IMR-90 (cell line): ENCODE results near the gene UNC5B. TPM values are rescaled to one million over a fixed set of nuclear protein-coding genes. Genes with fewer than 3 reads are reported as not detected.

Source experiments
- ATAC-seq: fragments of 200-7000 bp; cut with Tn5 transposase; 2 replicates; pipeline ENCODE4 v1.9.1; 2020; ENCODE audit warnings: low read depth, mild to moderate bottlenecking, moderate library complexity
- BruUV-seq: library from RNA; stranded (reverse); fragments of 400-500 nt; replicated peaks from 2 replicates; lab custom pipeline; 2021; lab: Mats Ljungman, UMichigan
- CTCF ChIA-PET: fragments of 300-600 bp; formaldehyde crosslinking; extraction: SDS; loops from one replicate; lab custom pipeline; 2021; ENCODE audit warnings: antibody characterized with exemption; lab: Yijun Ruan, JAX
- POLR2A ChIA-PET: fragments of 300-600 bp; sonication (Branson Sonifier 250); formaldehyde crosslinking; loops from one replicate; lab custom pipeline; 2022; ENCODE audit warnings: antibody characterized with exemption; ENCODE audit not compliant: unreplicated experiment; lab: Charles Lee
- DNase-seq: peaks from one replicate; pipeline ENCODE4 v3.0.0; 2013
- H2AFZ ChIP-seq: replicated peaks from 2 replicates; pipeline ENCODE3; 2013; ENCODE audit warnings: low read length, mild to moderate bottlenecking; ENCODE audit not compliant: poor library complexity
- H2AK5ac ChIP-seq: 2 replicates; pipeline ENCODE4 v1.6.1; 2013; ENCODE audit warnings: low read depth, low read length, inconsistent platforms
- H2AK9ac ChIP-seq: replicated peaks from 2 replicates; pipeline ENCODE3; 2013; ENCODE audit warnings: mild to moderate bottlenecking, low read depth, low read length, moderate library complexity; ENCODE audit not compliant: poor library complexity
- H2BK120ac ChIP-seq: 2 replicates; pipeline ENCODE4 v1.6.1; 2013; ENCODE audit warnings: low read depth, low read length, inconsistent platforms
- H2BK15ac ChIP-seq: 3 replicates; pipeline ENCODE4 v1.6.1; 2013; ENCODE audit warnings: low read depth, low read length, inconsistent platforms
- H2BK20ac ChIP-seq: 2 replicates; pipeline ENCODE4 v1.6.1; 2013; ENCODE audit warnings: low read depth, mild to moderate bottlenecking, inconsistent platforms, low read length, moderate library complexity
- H2BK5ac ChIP-seq: 2 replicates; pipeline ENCODE4 v1.6.1; 2013; ENCODE audit warnings: mild to moderate bottlenecking, low read depth, low read length, inconsistent platforms; ENCODE audit not compliant: poor library complexity, severe bottlenecking
- H3K14ac ChIP-seq: replicated peaks from 2 replicates; pipeline ENCODE4 v1.6.1; 2013; ENCODE audit warnings: low read depth, low read length, inconsistent platforms
- H3K18ac ChIP-seq: 2 replicates; pipeline ENCODE4 v1.6.1; 2013; ENCODE audit warnings: low read depth, low read length, control low read depth
- H3K23ac ChIP-seq: 2 replicates; pipeline ENCODE4 v1.6.1; 2013; ENCODE audit warnings: low read depth, low read length, inconsistent platforms
- H3K27ac ChIP-seq: 2 replicates; pipeline ENCODE4 v1.5.1; 2013; ENCODE audit warnings: mild to moderate bottlenecking, control low read depth, low read length; ENCODE audit not compliant: insufficient read depth
- H3K27me3 ChIP-seq: 2 replicates; pipeline ENCODE4 v1.6.1; 2013; ENCODE audit warnings: low read length; ENCODE audit not compliant: control insufficient read depth, insufficient read depth
- H3K36me3 ChIP-seq: 2 replicates; pipeline ENCODE4 v1.6.1; 2013; ENCODE audit warnings: low read length, mixed read lengths; ENCODE audit not compliant: control insufficient read depth, insufficient read depth
- H3K4ac ChIP-seq: 2 replicates; pipeline ENCODE4 v1.6.1; 2013; ENCODE audit warnings: low read depth, low read length, inconsistent platforms
- H3K4me1 ChIP-seq: 2 replicates; pipeline ENCODE4 v1.6.1; 2013; ENCODE audit warnings: low read length, mixed read lengths; ENCODE audit not compliant: control insufficient read depth, insufficient read depth
- H3K4me2 ChIP-seq: 2 replicates; pipeline ENCODE4 v1.6.1; 2013; ENCODE audit warnings: low read depth, mild to moderate bottlenecking, control low read depth, low read length, moderate library complexity
- H3K4me3 ChIP-seq: 2 replicates; pipeline ENCODE4 v1.5.1; 2013; ENCODE audit warnings: low read depth, mild to moderate bottlenecking, control low read depth, low read length, moderate library complexity; ENCODE audit not compliant: insufficient read depth
- H3K56ac ChIP-seq: 2 replicates; pipeline ENCODE4 v1.6.1; 2013; ENCODE audit warnings: low read length, inconsistent platforms; ENCODE audit not compliant: insufficient read depth; ENCODE audit errors: extremely low read depth
- H3K79me1 ChIP-seq, 2 experiments: 2 replicates each; pipeline ENCODE4 v1.6.1; 2013; ENCODE audit warnings: low read length in 2 of 2, inconsistent platforms in 1 of 2, low read depth in 1 of 2
- H3K9ac ChIP-seq: 2 replicates; pipeline ENCODE4 v1.6.1; 2013; ENCODE audit warnings: low read depth, low read length, control low read depth
- H3K9me1 ChIP-seq: 2 replicates; pipeline ENCODE4 v1.6.1; 2013; ENCODE audit warnings: low read length, inconsistent platforms; ENCODE audit not compliant: insufficient read depth
- H3K9me3 ChIP-seq: 2 replicates; pipeline ENCODE4 v1.6.1; 2013; ENCODE audit warnings: low read length; ENCODE audit not compliant: control insufficient read depth, insufficient read depth
- H4K20me1 ChIP-seq: 2 replicates; pipeline ENCODE4 v1.6.1; 2013; ENCODE audit warnings: low read length, inconsistent platforms; ENCODE audit not compliant: insufficient read depth
- H4K5ac ChIP-seq: 2 replicates; pipeline ENCODE4 v1.6.1; 2013; ENCODE audit warnings: mild to moderate bottlenecking, low read depth, low read length, control low read depth
- H4K8ac ChIP-seq, 2 experiments: 2 replicates each; pipeline ENCODE4 v1.6.1; 2013; ENCODE audit warnings: low read depth in 2 of 2, low read length in 2 of 2, control low read depth in 1 of 2, inconsistent platforms in 1 of 2
- H4K91ac ChIP-seq: 2 replicates; pipeline ENCODE4 v1.6.1; 2013; ENCODE audit warnings: low read depth, low read length, inconsistent platforms; ENCODE audit not compliant: insufficient read depth
- BHLHE40 ChIP-seq: fragments of 150-350 bp; IDR thresholded peaks from 2 replicates; pipeline ENCODE4 v1.6.1; 2016; ENCODE audit warnings: mild to moderate bottlenecking, low read depth, low read length
- CHD1 ChIP-seq: IDR thresholded peaks from 2 replicates; pipeline ENCODE4 v1.6.1; 2012; ENCODE audit warnings: low read depth, low read length, improper control_type of control experiment
- FOS ChIP-seq: fragments of 150-350 bp; IDR thresholded peaks from 2 replicates; pipeline ENCODE4 v1.6.1; 2016; ENCODE audit warnings: low read depth, low read length
- MAFK ChIP-seq: IDR thresholded peaks from 2 replicates; pipeline ENCODE4 v1.6.1; 2012; ENCODE audit warnings: low read depth, low read length, improper control_type of control experiment
- MAZ ChIP-seq: IDR thresholded peaks from 2 replicates; pipeline ENCODE4 v1.6.1; 2012; ENCODE audit warnings: low read depth, mild to moderate bottlenecking, low read length, improper control_type of control experiment, moderate library complexity, borderline replicate concordance
- MXI1 ChIP-seq: IDR thresholded peaks from 2 replicates; pipeline ENCODE4 v1.6.1; 2012; ENCODE audit warnings: low read depth, mild to moderate bottlenecking, low read length, moderate library complexity, borderline replicate concordance
- NFE2L2 ChIP-seq: fragments of 150-350 bp; IDR thresholded peaks from 2 replicates; pipeline ENCODE4 v1.6.1; 2016; ENCODE audit warnings: low read depth, mild to moderate bottlenecking, low read length
- POLR2A ChIP-seq: IDR thresholded peaks from 2 replicates; pipeline ENCODE4 v1.6.1; 2012; ENCODE audit warnings: mild to moderate bottlenecking, low read depth, low read length
- RAD21 ChIP-seq: IDR thresholded peaks from 2 replicates; pipeline ENCODE4 v1.6.1; 2012; ENCODE audit warnings: low read length, improper control_type of control experiment
- RCOR1 ChIP-seq: IDR thresholded peaks from 2 replicates; pipeline ENCODE4 v1.6.1; 2012; ENCODE audit warnings: mild to moderate bottlenecking, low read length, improper control_type of control experiment; ENCODE audit not compliant: insufficient replicate concordance
- RFX5 ChIP-seq: IDR thresholded peaks from 2 replicates; pipeline ENCODE4 v1.8.0; 2012; ENCODE audit warnings: low read depth, mild to moderate bottlenecking, low read length, moderate library complexity
- SMC3 ChIP-seq: fragments of 150-350 bp; IDR thresholded peaks from 2 replicates; pipeline ENCODE4 v1.6.1; 2016; ENCODE audit warnings: low read depth, mild to moderate bottlenecking, antibody characterized with exemption, low read length, moderate library complexity
- WGBS, 2 experiments: methylation state at CpG; one replicate each; pipeline versions ENCODE4 v1.1.5 to v1.1.7; 2013; ENCODE audit warnings: missing lambda C conversion rate in 2 of 2; ENCODE audit not compliant: insufficient read length in 1 of 2; ENCODE audit errors: extremely low coverage in 2 of 2; 5-methylcytosine and 5-hydroxymethylcytosine counted together
- dilution Hi-C: fragments of 300-500 bp; cut with HindIII; formaldehyde crosslinking; loops from one replicate; pipeline ENCODE4 v1.14.3; 2018; ENCODE audit warnings: low sequenced_read_pairs; ENCODE audit not compliant: unreplicated experiment
- in situ Hi-C: fragments of 300-500 bp; cut with MboI; formaldehyde crosslinking; loops from 3 replicates; pipeline ENCODE4 v1.14.3; 2019; ENCODE audit warnings: low sequenced_read_pairs, inconsistent platforms, mixed read lengths
- intact Hi-C: fragments of 100-400 bp; cut with micrococcal nuclease; formaldehyde crosslinking; loops from 2 replicates; pipeline ENCODE4 v1.10.0; 2022
- polyA plus RNA-seq, 3 experiments: library from polyadenylated mRNA; depleted of rRNA; stranded (reverse); fragments of >200 nt; gene quantifications; 2 replicates each; pipeline ENCODE4 v1.2.3, GENCODE V29; 2012; ENCODE audit warnings: low replicate concordance in 1 of 3
- total RNA-seq: library from RNA; depleted of rRNA; stranded (reverse); fragments of >200 nt; gene quantifications from 2 replicates; pipeline ENCODE4 v1.2.3, GENCODE V29; 2012
- TF ChIP-seq, protein P1 (sequence below): fragments of 150-350 bp; IDR thresholded peaks from 2 replicates; pipeline ENCODE4 v1.6.1; 2016; ENCODE audit warnings: low read depth, mild to moderate bottlenecking, low read length, moderate library complexity, borderline replicate concordance
- TF ChIP-seq, protein P2 (sequence below): conservative IDR thresholded peaks from 2 replicates; pipeline ENCODE4 v1.5.1; 2012; ENCODE audit warnings: mild to moderate bottlenecking, low read depth, low read length, improper control_type of control experiment
- TF ChIP-seq, protein P3 (sequence below): fragments of 150-350 bp; IDR thresholded peaks from 2 replicates; pipeline ENCODE4 v1.6.1; 2017; ENCODE audit warnings: mild to moderate bottlenecking, antibody characterized with exemption, low read length, low read depth

The UNC5B gene
- total and polyA plus RNA-seq, 2 of the 4 experiments (the other 2 are of a cell fraction): 1.6 to 4.2 TPM

DNA sequence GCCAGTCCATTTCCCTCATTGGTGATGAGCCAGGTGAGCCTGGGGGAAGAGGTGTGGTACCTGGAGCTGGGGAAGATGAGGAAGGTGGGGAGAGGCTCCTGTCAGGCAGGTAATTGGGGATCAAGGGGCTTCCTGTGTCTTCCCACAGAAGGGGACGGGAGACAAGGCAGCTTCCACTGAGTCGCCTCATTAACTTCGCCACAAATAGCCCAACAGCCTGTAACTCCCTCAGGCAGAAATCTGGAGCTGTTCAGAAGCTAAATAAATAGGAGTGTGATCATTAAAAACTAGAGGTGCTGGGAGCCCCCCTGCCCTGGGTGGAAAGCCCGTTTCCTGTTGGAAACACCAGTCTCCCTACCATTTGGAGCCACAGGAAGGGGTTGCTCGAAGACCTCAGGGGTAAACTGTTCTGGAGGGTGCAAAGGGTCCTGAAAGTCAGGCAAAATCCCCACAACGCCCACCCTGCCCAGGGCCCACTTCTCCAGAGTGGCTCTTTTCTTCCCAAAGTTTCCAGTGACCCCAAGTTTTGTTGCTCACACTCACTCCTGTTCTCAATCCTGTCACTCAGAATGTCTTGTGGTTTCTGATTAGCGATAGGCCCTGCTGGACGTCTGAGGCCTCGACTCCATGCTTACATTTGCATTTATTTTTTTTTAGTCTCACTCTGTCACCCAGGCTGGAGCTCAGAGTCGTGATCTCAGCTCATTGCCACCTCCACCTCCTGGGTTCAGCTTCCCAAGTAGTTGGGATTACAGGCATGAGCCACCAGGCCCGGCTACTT, 25.7 kb downstream of the UNC5B start:
- ChIA-PET POLR2A (no interaction called here), CTCF (no interaction called here)
- peaks cover 0 to 16% of the 10 kb centered on the region in 2 experiments; a peak in 1 of 4 replicates for H3K79me1 ChIP-seq
- no peak overlapping the region for H2AFZ ChIP-seq
- 43% methylated on average over 4 of the region's 11 CpGs; no CpG with 5 or more reads in 1 of the 2 experiments for WGBS, 2 experiments
- in situ Hi-C loops (no loop called here), dilution Hi-C loops (no loop called here), intact Hi-C loops (no loop called here)
- BruUV-seq: no TSS peak
- no peaks in the 10 kb centered on the region for H3K27me3 ChIP-seq
- H3K56ac ChIP-seq: no peak overlapping the region
- no peaks in the 10 kb centered on the region for H3K36me3 ChIP-seq
- ATAC-seq: no peak
- H2AK5ac ChIP-seq: no peak overlapping the region
- H3K18ac ChIP-seq: no peak overlapping the region
- H3K4me1 ChIP-seq: peaks cover 22% of the 10 kb centered on the region
- no peak overlapping the region for H3K14ac ChIP-seq
- no peak overlapping the region for H2BK20ac ChIP-seq
- H3K4ac ChIP-seq: no peak overlapping the region
- no peak overlapping the region for H3K27ac ChIP-seq
- H4K5ac ChIP-seq: no peak overlapping the region
- H4K91ac ChIP-seq: no peak overlapping the region
- no peak overlapping the region for H3K23ac ChIP-seq
- no peaks in the 10 kb centered on the region for H3K9me3 ChIP-seq
- H4K8ac ChIP-seq: no peak overlapping the region
- no peak overlapping the region for H2BK120ac ChIP-seq
- no peak overlapping the region for H3K9ac ChIP-seq
- peaks cover 20% of the 10 kb centered on the region; the same call in 1 of the 2 replicates for H3K9me1 ChIP-seq
- H2BK15ac ChIP-seq: no peak overlapping the region
- H4K20me1 ChIP-seq: no peaks in the 10 kb centered on the region; the same call in 1 of the 2 replicates
- H3K4me2 ChIP-seq: no peak overlapping the region
- no peak for DNase-seq
- H2AK9ac ChIP-seq: no peak overlapping the region
- no peak overlapping the region for H3K4me3 ChIP-seq
- no peak overlapping the region for H2BK5ac ChIP-seq
- TF ChIP-seq BHLHE40: no peak
- no peak for TF ChIP-seq RCOR1
- TF ChIP-seq, protein P1, sequence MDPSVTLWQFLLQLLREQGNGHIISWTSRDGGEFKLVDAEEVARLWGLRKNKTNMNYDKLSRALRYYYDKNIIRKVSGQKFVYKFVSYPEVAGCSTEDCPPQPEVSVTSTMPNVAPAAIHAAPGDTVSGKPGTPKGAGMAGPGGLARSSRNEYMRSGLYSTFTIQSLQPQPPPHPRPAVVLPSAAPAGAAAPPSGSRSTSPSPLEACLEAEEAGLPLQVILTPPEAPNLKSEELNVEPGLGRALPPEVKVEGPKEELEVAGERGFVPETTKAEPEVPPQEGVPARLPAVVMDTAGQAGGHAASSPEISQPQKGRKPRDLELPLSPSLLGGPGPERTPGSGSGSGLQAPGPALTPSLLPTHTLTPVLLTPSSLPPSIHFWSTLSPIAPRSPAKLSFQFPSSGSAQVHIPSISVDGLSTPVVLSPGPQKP: no peak
- no peak for TF ChIP-seq POLR2A
- TF ChIP-seq SMC3: no peak
- no peak for TF ChIP-seq RAD21
- TF ChIP-seq RFX5: no peak
- no peak for TF ChIP-seq MAFK
- TF ChIP-seq, protein P2, sequence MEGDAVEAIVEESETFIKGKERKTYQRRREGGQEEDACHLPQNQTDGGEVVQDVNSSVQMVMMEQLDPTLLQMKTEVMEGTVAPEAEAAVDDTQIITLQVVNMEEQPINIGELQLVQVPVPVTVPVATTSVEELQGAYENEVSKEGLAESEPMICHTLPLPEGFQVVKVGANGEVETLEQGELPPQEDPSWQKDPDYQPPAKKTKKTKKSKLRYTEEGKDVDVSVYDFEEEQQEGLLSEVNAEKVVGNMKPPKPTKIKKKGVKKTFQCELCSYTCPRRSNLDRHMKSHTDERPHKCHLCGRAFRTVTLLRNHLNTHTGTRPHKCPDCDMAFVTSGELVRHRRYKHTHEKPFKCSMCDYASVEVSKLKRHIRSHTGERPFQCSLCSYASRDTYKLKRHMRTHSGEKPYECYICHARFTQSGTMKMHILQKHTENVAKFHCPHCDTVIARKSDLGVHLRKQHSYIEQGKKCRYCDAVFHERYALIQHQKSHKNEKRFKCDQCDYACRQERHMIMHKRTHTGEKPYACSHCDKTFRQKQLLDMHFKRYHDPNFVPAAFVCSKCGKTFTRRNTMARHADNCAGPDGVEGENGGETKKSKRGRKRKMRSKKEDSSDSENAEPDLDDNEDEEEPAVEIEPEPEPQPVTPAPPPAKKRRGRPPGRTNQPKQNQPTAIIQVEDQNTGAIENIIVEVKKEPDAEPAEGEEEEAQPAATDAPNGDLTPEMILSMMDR: no peak
- no peak for TF ChIP-seq FOS
- TF ChIP-seq MAZ: no peak
- TF ChIP-seq CHD1: no peak
- TF ChIP-seq, protein P3, sequence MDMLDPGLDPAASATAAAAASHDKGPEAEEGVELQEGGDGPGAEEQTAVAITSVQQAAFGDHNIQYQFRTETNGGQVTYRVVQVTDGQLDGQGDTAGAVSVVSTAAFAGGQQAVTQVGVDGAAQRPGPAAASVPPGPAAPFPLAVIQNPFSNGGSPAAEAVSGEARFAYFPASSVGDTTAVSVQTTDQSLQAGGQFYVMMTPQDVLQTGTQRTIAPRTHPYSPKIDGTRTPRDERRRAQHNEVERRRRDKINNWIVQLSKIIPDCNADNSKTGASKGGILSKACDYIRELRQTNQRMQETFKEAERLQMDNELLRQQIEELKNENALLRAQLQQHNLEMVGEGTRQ: no peak
- no peak for TF ChIP-seq MXI1
- TF ChIP-seq NFE2L2: no peak
